Activated gamma-delta T cell treated with anti-CD3 and anti-CD28 coated beads, Interleukin-2, amount 50 U/mL, for 16 hours (primary cell): Measurements from ENCODE around the gene PCNX2.
"Not testable (repeated sequence)": the region's sequence is repeated elsewhere in the genome, so short reads cannot be mapped to it uniquely, and the experiment has no call there.

Experiments
- DNase-seq: peaks from one replicate; pipeline ENCODE4 v3.0.0-alpha.2; 2020; ENCODE audit warnings: low read depth

Gene PCNX2

GRCh38 chr1:233158322-233158721 lies 137.2 kb downstream of the PCNX2 start:
- no peak for DNase-seq

GRCh38 chr1:233157245-233157644 lies 138.3 kb downstream of the PCNX2 start:
- no peak for DNase-seq

- DNase-seq: no peak
Observed at GRCh38 chr1:233151861-233152260, 143.7 kb downstream of the PCNX2 start.

- no peak for DNase-seq
Observed at GRCh38 chr1:233144434-233144833, 151.1 kb downstream of the PCNX2 start.

GRCh38 chr1:233143241-233143640 lies 152.3 kb downstream of the PCNX2 start:
- DNase-seq: no peak

- DNase-seq: no peak
Observed at GRCh38 chr1:233140974-233141373, 154.6 kb downstream of the PCNX2 start.

- DNase-seq: no peak
Observed at GRCh38 chr1:233140499-233140898, 155.0 kb downstream of the PCNX2 start.

- DNase-seq: no peak
Observed at GRCh38 chr1:233138788-233139585, 156.5 kb downstream of the PCNX2 start.

- no peak for DNase-seq
Observed at GRCh38 chr1:233135833-233136232, 159.7 kb downstream of the PCNX2 start.

- DNase-seq: no peak
Observed at GRCh38 chr1:233132445-233132844, 163.1 kb downstream of the PCNX2 start.

- not testable (repeated sequence) for DNase-seq
Observed at GRCh38 chr1:233129031-233129430, 166.5 kb downstream of the PCNX2 start.

GRCh38 chr1:233127157-233127556 lies 168.4 kb downstream of the PCNX2 start:
- no peak for DNase-seq

- DNase-seq: no peak
Observed at GRCh38 chr1:233122779-233123178, 172.7 kb downstream of the PCNX2 start.

- DNase-seq: no peak
Observed at GRCh38 chr1:233121947-233122559, 173.5 kb downstream of the PCNX2 start.

GRCh38 chr1:233114860-233115259 lies 180.7 kb downstream of the PCNX2 start:
- DNase-seq: no peak

GRCh38 chr1:233114159-233114558 lies 181.4 kb downstream of the PCNX2 start:
- DNase-seq: no peak

- DNase-seq: no peak
Observed at GRCh38 chr1:233113009-233113879, 182.3 kb downstream of the PCNX2 start.

GRCh38 chr1:233112186-233113008 lies 183.1 kb downstream of the PCNX2 start:
- no peak for DNase-seq

- DNase-seq: no peak
Observed at GRCh38 chr1:233111731-233112130, 183.8 kb downstream of the PCNX2 start.

- DNase-seq: no peak
Observed at GRCh38 chr1:233109096-233109495, 186.4 kb downstream of the PCNX2 start.

- not testable (repeated sequence) for DNase-seq
Observed at GRCh38 chr1:233107716-233108130, 187.8 kb downstream of the PCNX2 start.
